ENCODE data around the gene TGM3.

The TGM3 gene

DNA sequence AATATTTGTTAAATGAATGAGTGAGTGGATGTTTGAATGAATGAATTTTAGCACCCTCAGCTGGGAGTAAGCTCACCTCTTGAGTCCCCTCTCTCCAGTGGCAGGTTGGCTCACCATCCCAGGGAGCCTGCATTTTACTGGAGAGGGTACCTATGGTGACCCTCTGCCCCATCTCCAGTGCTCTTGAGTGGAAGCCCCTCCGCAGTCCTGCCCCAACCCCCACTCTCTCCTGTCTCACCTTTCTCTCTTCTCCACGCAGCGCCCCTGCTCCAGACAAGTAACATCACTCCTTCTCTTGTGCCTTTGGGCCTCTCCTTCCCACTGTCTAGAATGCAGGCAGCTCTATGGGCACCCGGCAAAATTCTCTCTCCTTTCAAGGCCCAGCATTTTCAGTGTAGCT is 11.3 kb downstream of the TGM3 start:
- DNase-seq (ENCODE audit: low read depth, low spot score) = no peak

DNA sequence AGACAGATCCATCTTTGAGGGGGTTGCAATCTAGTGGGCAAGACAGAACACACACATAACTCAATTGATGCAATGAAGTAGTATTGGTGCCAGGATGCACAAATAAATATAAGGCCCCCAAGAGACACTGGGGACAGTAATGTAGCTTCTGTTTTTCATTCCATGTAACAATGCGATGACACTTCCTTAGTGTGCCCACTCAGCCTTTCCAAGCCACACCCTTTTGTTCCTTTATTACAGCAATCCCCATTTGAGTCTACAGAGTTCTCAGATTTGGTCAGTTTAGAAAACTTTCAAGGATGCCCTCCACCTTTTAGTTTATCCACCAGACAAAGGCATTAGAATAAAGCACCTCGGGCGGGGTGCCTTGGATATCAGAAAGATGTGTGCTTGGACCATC is 15.5 kb downstream of the TGM3 start:
- DNase-seq (ENCODE audit: low read depth, low spot score) = no peak

- no peak for DNase-seq (ENCODE audit: low read depth, low spot score)
These were observed 17.1 kb downstream of the TGM3 start for GRCh38 chr20:2312876-2313275.

DNA sequence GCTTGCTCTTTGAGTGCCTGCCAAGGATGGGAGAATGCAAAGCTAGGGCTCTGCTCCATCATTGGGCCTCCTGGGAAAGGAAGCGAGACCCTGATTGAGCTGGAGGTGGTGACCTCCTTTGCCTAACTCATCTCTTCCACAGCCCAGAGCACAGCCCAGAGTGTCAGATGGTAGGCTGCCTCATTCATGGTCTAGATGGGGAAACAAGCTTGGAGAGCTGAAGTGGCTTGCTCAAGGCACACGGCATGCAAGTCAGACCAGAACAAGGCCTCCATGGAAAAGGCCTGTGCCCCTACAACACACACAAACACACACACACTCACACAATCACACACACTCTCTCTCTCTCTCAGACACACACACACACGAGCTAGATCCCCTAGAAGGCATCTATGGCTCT is 17.5 kb downstream of the TGM3 start:
- no peak for DNase-seq (ENCODE audit: low read depth, low spot score)

GRCh38 chr20:2314759-2315439 is 19.1 kb downstream of the TGM3 start:
- DNase-seq (ENCODE audit: low read depth, low spot score) = no peak

DNA sequence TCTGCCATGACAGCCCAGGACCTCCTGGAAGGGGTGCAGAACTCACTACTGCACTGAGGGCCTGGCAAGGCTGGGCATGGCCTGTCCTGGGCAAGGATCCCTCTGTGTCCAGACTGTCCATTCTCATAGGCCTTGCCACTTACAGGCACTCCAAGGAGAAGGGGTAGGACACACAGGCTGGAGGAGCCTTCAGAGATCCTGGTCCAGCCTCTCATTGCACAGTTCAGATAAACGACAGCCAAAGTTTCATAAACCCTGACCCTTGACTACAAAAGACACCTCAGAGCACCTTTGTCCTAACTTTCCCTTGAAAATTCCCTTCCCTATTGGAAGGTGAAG is 19.6 kb downstream of the TGM3 start:
- no peak for DNase-seq (ENCODE audit: low read depth, low spot score)

GRCh38 chr20:2316847-2317495 is 21.2 kb downstream of the TGM3 start:
- DNase-seq (ENCODE audit: low read depth, low spot score) = no peak

DNA sequence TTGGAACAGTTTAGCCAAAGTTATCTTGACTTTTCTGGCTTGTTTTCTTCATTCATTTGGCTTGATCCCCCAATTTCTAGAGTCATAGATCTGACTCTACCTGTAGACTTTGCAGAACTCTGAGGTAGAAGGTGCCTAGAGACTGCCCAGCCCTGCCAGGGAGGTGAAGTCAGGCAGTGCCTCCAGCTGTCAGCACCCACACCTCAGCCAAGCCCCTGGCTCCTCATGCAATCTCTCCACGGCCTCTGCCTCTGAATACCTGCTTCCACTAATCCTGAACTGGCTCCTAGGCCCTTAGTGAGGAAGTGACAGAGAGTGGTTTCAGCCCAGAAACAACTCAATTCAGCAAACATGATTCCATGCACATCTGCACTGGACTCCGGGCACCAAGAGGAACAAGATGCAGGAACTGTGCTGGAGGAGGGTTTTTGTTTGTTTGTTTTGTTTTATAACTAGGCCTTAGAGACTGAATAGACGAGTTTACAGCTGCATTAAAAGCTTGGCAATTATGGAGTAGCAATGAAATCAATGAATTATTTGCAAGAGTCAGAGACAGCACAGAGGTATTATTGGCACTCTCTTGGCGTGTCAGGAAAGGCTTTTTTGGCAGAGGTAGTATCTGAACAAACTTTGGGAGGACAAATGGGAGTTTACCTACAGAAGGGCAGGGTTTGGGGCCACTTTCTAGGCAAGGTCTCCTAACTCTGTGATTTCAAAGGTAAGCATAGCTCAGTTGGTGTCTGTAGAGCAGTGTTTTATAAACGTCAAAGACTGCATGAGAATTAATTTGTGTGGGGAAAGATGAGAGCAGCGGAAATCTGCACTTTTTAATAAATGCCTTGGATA is 25.2 kb downstream of the TGM3 start:
- no peak for DNase-seq (ENCODE audit: low read depth, low spot score)

DNA sequence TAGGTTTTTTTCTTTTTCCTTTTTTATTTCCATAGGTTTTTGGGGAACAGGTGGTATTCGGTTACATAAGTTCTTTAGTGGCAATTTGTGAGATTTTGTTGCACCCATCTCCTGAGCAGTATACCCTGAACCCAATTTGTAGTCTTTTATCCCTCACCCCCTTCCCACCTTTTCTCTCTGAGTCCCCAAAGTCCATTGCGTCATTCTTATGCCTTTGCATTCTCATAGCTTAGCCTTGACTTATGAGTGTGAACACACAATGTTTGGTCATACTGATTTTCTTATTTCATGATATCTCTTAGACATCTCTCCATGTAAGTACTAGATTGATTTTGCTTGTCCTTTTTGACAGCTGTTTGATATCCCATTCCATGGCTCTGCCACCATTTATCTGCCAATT is 27.2 kb downstream of the TGM3 start:
- DNase-seq (ENCODE audit: low read depth, low spot score) = no peak

- DNase-seq (ENCODE audit: low read depth, low spot score) = no peak
These were observed 30.2 kb downstream of the TGM3 start for GRCh38 chr20:2326046-2326445.

GRCh38 chr20:2327620-2328555 is 32.1 kb downstream of the TGM3 start:
- no peak for DNase-seq (ENCODE audit: low read depth, low spot score)

- DNase-seq (ENCODE audit: low read depth, low spot score) = no peak
These were observed 33.5 kb downstream of the TGM3 start for GRCh38 chr20:2329286-2329685.

DNA sequence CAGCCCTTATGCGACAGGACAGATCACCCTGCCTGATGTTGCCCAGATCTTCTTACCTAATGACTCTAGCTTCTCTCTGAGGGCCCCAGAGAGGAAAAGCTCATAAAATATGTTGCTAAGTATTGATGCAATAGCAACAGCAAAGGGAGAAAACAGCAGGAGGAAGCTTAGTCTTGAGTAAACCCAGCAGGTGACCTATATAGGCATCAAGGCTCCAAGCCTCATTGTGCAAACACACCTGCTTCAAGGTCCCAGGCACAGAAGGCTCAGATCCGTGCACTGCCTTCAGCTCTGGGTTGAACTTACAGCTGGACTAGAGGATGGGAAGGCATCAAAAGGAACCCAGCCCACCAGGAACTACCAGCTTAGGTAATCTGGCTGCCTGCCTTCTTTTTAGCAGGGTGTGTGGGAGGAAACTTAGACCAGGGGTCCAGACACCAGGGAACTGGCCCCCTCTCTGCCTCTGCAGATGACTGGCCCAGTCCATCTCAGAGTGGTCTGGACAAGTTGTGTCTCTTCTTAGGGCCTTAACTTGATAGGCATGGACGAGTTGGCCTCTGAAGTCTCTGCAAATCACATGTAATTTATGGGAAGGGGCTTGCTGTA is 34.4 kb downstream of the TGM3 start:
- DNase-seq (ENCODE audit: low read depth, low spot score) = no peak

DNA sequence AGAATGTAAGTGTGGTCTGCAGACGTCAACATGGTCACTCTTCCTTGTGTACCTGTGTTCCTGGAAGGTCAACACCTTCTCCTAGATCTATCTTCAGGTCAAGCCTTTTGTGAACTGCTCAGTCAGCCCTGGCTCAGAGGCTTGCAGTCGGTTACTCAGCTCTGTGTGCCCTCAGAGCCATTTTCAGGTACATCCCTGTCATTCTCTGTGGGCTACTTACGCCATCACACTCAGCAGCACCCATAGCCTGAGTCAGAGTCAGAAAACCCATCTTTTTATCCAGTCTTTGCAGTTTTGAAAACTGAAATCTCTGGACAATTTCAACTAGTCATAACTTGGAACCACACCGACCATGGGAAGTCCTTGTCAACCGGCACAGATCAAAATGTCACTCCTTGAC is 35.3 kb downstream of the TGM3 start:
- no peak for DNase-seq (ENCODE audit: low read depth, low spot score)

- DNase-seq (ENCODE audit: low read depth, low spot score) = no peak
These were observed 36.2 kb downstream of the TGM3 start for GRCh38 chr20:2331901-2332565.

DNA sequence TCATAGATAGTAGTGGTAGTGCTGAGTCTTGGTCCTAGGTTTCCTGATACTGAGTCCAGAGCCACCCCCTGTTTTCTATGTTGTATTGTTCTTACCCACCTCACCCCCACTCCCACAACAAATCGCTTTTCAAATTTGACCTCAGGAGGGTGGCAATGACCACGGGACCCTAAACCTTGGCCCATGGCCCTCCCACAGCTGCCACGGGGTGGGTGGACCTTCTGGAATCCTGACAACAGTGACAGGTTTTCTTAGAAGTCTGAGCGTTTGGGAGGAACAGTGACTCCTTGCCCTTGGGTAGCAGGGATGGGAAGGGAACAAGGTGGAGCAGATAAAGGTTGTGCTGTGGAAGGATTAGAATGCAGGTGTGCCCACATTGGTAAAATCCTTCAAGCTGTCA is 36.9 kb downstream of the TGM3 start:
- DNase-seq (ENCODE audit: low read depth, low spot score) = no peak

GRCh38 chr20:2333821-2334220 is 38.0 kb downstream of the TGM3 start:
- DNase-seq (ENCODE audit: low read depth, low spot score) = no peak

- DNase-seq (ENCODE audit: low read depth, low spot score) = no peak
These were observed 39.5 kb downstream of the TGM3 start for GRCh38 chr20:2335096-2335870.

- DNase-seq (ENCODE audit: low read depth, low spot score) = no peak
These were observed 40.7 kb downstream of the TGM3 start for GRCh38 chr20:2336471-2336870.

DNA sequence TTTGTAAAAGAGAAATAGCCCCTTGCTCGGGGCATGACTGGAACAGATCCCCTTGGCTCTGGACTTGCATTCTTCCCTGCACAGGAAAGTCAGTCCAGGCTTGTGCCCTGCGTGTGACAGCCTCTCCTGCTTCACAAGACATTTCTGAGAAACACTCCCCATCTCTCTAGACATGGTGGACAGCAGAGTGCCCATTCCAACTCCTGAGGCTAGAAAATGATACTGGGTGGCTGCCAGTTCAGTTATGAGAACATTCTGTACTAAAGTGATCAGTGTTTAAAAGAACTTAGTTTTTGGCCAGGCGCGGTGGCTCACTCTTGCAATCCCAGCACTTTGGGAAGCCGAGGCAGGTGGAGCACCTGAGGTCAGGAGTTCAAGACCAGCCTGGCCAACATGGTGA is 41.3 kb downstream of the TGM3 start:
- DNase-seq (ENCODE audit: low read depth, low spot score) = no peak

All from activated naive CD8-positive, alpha-beta T cell treated with anti-CD3 and anti-CD28 coated beads, Interleukin-2, amount 50 U/mL, for 16 hours (primary cell).